ENCODE measurements around the gene NACC1. TPM values are rescaled to one million over a fixed set of nuclear protein-coding genes. Genes with fewer than 3 reads are reported as not detected.

NACC1 gene
- total and polyA plus RNA-seq, 2 donors: 12.8 to 17.5 TPM

GRCh38 chr19:13133241-13133870 is 15.3 kb downstream of the NACC1 start:
- no peak overlapping the region for H3K27ac ChIP-seq (ENCODE audit: low read depth in 1 of 2, low read length in 1 of 2)
- no peaks in the 10 kb centered on the region for H3K9me3 ChIP-seq (ENCODE audit: control insufficient read depth in 2 of 2, insufficient read depth in 1 of 2, low read length in 1 of 2)
- H3K36me3 ChIP-seq (ENCODE audit: control insufficient read depth in 2 of 2, insufficient read depth in 2 of 2, low read length in 1 of 2): peaks cover 33 to 39% of the 10 kb centered on the region in 2 donors
- DNase-seq (ENCODE audit: low read depth in 6 of 9, low spot score in 9 of 9): no peak
- peaks cover 0 to 2% of the 10 kb centered on the region in 2 donors for H3K4me1 ChIP-seq (ENCODE audit: control insufficient read depth in 2 of 2, insufficient read depth in 2 of 2, low read length in 2 of 2)
- WGBS: 97% methylated on average over 12 of the region's 12 CpGs
- H3K27me3 ChIP-seq (ENCODE audit: control insufficient read depth in 2 of 2, insufficient read depth in 1 of 2, low read length in 1 of 2): no peaks in the 10 kb centered on the region
- H3K4me3 ChIP-seq (ENCODE audit: low read length in 2 of 2): no peak overlapping the region

DNA sequence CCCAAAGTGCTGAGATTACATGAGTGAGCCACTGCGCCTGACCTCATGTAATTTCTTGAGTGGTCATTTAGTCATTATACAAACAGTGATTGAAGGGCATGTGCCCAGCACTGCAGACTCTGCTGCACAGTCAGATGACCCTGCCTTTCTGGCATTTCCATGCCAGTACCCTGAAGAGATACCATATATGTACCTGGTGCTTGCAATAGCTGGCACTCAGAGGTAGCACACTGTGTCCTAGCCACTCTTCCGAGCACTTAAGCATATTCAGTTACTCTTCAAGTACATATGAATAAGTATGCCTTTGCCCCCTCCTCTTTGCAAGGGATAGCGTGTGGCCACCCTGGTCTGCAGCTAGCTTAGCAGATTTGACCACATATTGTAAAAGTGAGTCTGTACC is 16.6 kb downstream of the NACC1 start:
- Histone ChIP-seq H3K36me3 (ENCODE audit: control insufficient read depth in 2 of 2, insufficient read depth in 2 of 2, low read length in 1 of 2) (peaks cover 40 to 46% of the 10 kb centered on the region in 2 donors), H3K27ac (ENCODE audit: low read depth in 1 of 2, low read length in 1 of 2) (no peak overlapping the region), H3K9me3 (ENCODE audit: control insufficient read depth in 2 of 2, insufficient read depth in 1 of 2, low read length in 1 of 2) (no peaks in the 10 kb centered on the region), H3K4me1 (ENCODE audit: control insufficient read depth in 2 of 2, insufficient read depth in 2 of 2, low read length in 2 of 2) (peaks cover 0 to 2% of the 10 kb centered on the region in 2 donors), H3K4me3 (ENCODE audit: low read length in 2 of 2) (no peak overlapping the region), H3K27me3 (ENCODE audit: control insufficient read depth in 2 of 2, insufficient read depth in 1 of 2, low read length in 1 of 2) (no peaks in the 10 kb centered on the region)
- DNase-seq (ENCODE audit: low read depth in 6 of 9, low spot score in 9 of 9): no peak
- 97% methylated on average over 3 of the region's 3 CpGs for WGBS

DNA sequence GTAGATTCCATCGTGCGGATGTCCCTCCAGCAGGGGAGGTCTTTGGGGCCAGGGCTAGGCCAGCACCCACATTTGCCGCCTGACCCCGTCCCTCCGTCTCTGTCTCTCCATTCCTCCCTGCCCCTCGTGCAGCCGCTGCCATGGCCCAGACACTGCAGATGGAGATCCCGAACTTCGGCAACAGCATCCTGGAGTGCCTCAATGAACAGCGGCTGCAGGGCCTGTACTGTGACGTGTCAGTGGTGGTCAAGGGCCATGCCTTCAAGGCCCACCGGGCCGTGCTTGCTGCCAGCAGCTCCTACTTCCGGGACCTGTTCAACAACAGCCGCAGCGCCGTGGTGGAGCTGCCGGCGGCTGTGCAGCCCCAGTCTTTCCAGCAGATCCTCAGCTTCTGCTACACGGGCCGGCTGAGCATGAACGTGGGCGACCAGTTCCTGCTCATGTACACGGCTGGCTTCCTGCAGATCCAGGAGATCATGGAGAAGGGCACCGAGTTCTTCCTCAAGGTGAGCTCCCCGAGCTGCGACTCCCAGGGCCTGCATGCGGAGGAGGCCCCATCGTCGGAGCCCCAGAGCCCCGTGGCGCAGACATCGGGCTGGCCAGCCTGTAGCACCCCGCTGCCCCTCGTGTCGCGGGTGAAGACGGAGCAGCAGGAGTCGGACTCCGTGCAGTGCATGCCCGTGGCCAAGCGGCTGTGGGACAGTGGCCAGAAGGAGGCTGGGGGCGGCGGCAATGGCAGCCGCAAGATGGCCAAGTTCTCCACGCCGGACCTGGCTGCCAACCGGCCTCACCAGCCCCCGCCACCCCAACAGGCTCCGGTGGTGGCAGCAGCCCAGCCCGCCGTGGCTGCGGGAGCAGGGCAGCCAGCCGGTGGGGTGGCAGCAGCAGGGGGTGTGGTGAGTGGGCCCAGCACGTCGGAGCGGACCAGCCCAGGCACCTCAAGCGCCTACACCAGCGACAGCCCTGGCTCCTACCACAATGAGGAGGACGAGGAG is 17.3 kb downstream of the NACC1 start:
- DNase-seq (ENCODE audit: low read depth in 6 of 9, low spot score in 9 of 9): no peak
- no peak overlapping the region for H3K27ac ChIP-seq (ENCODE audit: low read depth in 1 of 2, low read length in 1 of 2)
- H3K4me1 ChIP-seq (ENCODE audit: control insufficient read depth in 2 of 2, insufficient read depth in 2 of 2, low read length in 2 of 2): peaks cover 0 to 2% of the 10 kb centered on the region in 2 donors
- H3K9me3 ChIP-seq (ENCODE audit: control insufficient read depth in 2 of 2, insufficient read depth in 1 of 2, low read length in 1 of 2): no peaks in the 10 kb centered on the region
- WGBS: 97% methylated on average over 60 of the region's 60 CpGs
- no peak overlapping the region for H3K4me3 ChIP-seq (ENCODE audit: low read length in 2 of 2)
- peaks cover 40 to 46% of the 10 kb centered on the region in 2 donors for H3K36me3 ChIP-seq (ENCODE audit: control insufficient read depth in 2 of 2, insufficient read depth in 2 of 2, low read length in 1 of 2)
- H3K27me3 ChIP-seq (ENCODE audit: control insufficient read depth in 2 of 2, insufficient read depth in 1 of 2, low read length in 1 of 2): no peaks in the 10 kb centered on the region

DNA sequence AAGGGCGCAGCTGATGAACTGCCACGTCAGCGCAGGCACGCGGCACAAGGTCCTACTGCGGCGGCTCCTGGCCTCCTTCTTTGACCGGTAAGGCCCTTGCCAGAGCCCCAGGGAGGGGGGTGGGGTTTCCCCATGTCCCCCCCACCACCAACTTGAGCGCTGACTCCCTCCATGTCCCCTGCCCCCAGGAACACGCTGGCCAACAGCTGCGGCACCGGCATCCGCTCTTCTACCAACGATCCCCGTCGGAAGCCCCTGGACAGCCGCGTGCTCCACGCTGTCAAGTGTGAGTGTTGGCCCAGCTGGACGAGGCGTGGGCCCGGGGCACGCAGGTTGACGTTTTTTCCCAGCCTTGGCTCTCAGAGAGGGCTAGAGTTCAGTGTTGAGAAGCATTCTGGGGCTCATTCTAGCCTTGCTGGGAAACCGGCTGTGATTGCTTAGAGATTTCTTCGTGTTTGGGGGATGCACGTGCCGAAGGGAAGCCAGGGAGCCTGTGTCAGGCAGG is 19.3 kb downstream of the NACC1 start:
- no peak overlapping the region for H3K4me3 ChIP-seq (ENCODE audit: low read length in 2 of 2)
- DNase-seq (ENCODE audit: low read depth in 6 of 9, low spot score in 9 of 9): no peak
- H3K27ac ChIP-seq (ENCODE audit: low read depth in 1 of 2, low read length in 1 of 2): no peak overlapping the region
- H3K9me3 ChIP-seq (ENCODE audit: control insufficient read depth in 2 of 2, insufficient read depth in 1 of 2, low read length in 1 of 2): no peaks in the 10 kb centered on the region
- no peaks in the 10 kb centered on the region for H3K27me3 ChIP-seq (ENCODE audit: control insufficient read depth in 2 of 2, insufficient read depth in 1 of 2, low read length in 1 of 2)
- 99% methylated on average over 28 of the region's 28 CpGs for WGBS
- peaks cover 40 to 54% of the 10 kb centered on the region in 2 donors for H3K36me3 ChIP-seq (ENCODE audit: control insufficient read depth in 2 of 2, insufficient read depth in 2 of 2, low read length in 1 of 2)
- peaks cover 0 to 2% of the 10 kb centered on the region in 2 donors for H3K4me1 ChIP-seq (ENCODE audit: control insufficient read depth in 2 of 2, insufficient read depth in 2 of 2, low read length in 2 of 2)

- no peak for DNase-seq (ENCODE audit: low read depth in 6 of 9, low spot score in 9 of 9)
- WGBS: 96% methylated on average over 40 of the region's 40 CpGs
- H3K4me3 ChIP-seq (ENCODE audit: low read length in 2 of 2): no peak overlapping the region
These were observed 20.3 kb downstream of the NACC1 start for GRCh38 chr19:13138171-13138915.

GRCh38 chr19:13138916-13139198 is 20.8 kb downstream of the NACC1 start:
- Histone ChIP-seq H3K27me3 (ENCODE audit: control insufficient read depth in 2 of 2, insufficient read depth in 1 of 2, low read length in 1 of 2) (no peaks in the 10 kb centered on the region), H3K36me3 (ENCODE audit: control insufficient read depth in 2 of 2, insufficient read depth in 2 of 2, low read length in 1 of 2) (peaks cover 41 to 65% of the 10 kb centered on the region in 2 donors), H3K4me3 (ENCODE audit: low read length in 2 of 2) (no peak overlapping the region), H3K9me3 (ENCODE audit: control insufficient read depth in 2 of 2, insufficient read depth in 1 of 2, low read length in 1 of 2) (no peaks in the 10 kb centered on the region), H3K27ac (ENCODE audit: low read depth in 1 of 2, low read length in 1 of 2) (no peak overlapping the region), H3K4me1 (ENCODE audit: control insufficient read depth in 2 of 2, insufficient read depth in 2 of 2, low read length in 2 of 2) (no peaks in the 10 kb centered on the region)
- no peak for DNase-seq (ENCODE audit: low read depth in 6 of 9, low spot score in 9 of 9)
- 96% methylated on average over 10 of the region's 10 CpGs for WGBS

More at GRCh38 chr19:13138171-13138915, 20.3 kb downstream of the NACC1 start:
- Histone ChIP-seq H3K9me3 (ENCODE audit: control insufficient read depth in 2 of 2, insufficient read depth in 1 of 2, low read length in 1 of 2) (no peaks in the 10 kb centered on the region), H3K27ac (ENCODE audit: low read depth in 1 of 2, low read length in 1 of 2) (no peak overlapping the region), H3K27me3 (ENCODE audit: control insufficient read depth in 2 of 2, insufficient read depth in 1 of 2, low read length in 1 of 2) (no peaks in the 10 kb centered on the region), H3K36me3 (ENCODE audit: control insufficient read depth in 2 of 2, insufficient read depth in 2 of 2, low read length in 1 of 2) (peaks cover 40 to 62% of the 10 kb centered on the region in 2 donors), H3K4me1 (ENCODE audit: control insufficient read depth in 2 of 2, insufficient read depth in 2 of 2, low read length in 2 of 2) (no peaks in the 10 kb centered on the region)

GRCh38 chr19:13139633-13140311 is 21.7 kb downstream of the NACC1 start:
- no peak for DNase-seq (ENCODE audit: low read depth in 6 of 9, low spot score in 9 of 9)
- Histone ChIP-seq H3K27ac (ENCODE audit: low read depth in 1 of 2, low read length in 1 of 2) (no peak overlapping the region), H3K4me1 (ENCODE audit: control insufficient read depth in 2 of 2, insufficient read depth in 2 of 2, low read length in 2 of 2) (no peaks in the 10 kb centered on the region), H3K4me3 (ENCODE audit: low read length in 2 of 2) (no peak overlapping the region), H3K27me3 (ENCODE audit: control insufficient read depth in 2 of 2, insufficient read depth in 1 of 2, low read length in 1 of 2) (no peaks in the 10 kb centered on the region), H3K36me3 (ENCODE audit: control insufficient read depth in 2 of 2, insufficient read depth in 2 of 2, low read length in 1 of 2) (peaks cover 49 to 74% of the 10 kb centered on the region in 2 donors), H3K9me3 (ENCODE audit: control insufficient read depth in 2 of 2, insufficient read depth in 1 of 2, low read length in 1 of 2) (no peaks in the 10 kb centered on the region)
- 96% methylated on average over 11 of the region's 11 CpGs for WGBS

- no peak overlapping the region for H3K27ac ChIP-seq (ENCODE audit: low read depth in 1 of 2, low read length in 1 of 2)
- H3K27me3 ChIP-seq (ENCODE audit: control insufficient read depth in 2 of 2, insufficient read depth in 1 of 2, low read length in 1 of 2): no peaks in the 10 kb centered on the region
- H3K4me1 ChIP-seq (ENCODE audit: control insufficient read depth in 2 of 2, insufficient read depth in 2 of 2, low read length in 2 of 2): peaks cover 3 to 22% of the 10 kb centered on the region in 2 donors
- peaks cover 0 to 5% of the 10 kb centered on the region in 2 donors for H3K9me3 ChIP-seq (ENCODE audit: control insufficient read depth in 2 of 2, insufficient read depth in 1 of 2, low read length in 1 of 2)
- H3K36me3 ChIP-seq (ENCODE audit: control insufficient read depth in 2 of 2, insufficient read depth in 2 of 2, low read length in 1 of 2): peaks cover 18 to 23% of the 10 kb centered on the region in 2 donors
- WGBS: 91% methylated on average over 16 of the region's 16 CpGs
- DNase-seq (ENCODE audit: low read depth in 6 of 9, low spot score in 9 of 9): no peak
- no peak overlapping the region for H3K4me3 ChIP-seq (ENCODE audit: low read length in 2 of 2)
These were observed 28.9 kb downstream of the NACC1 start for GRCh38 chr19:13146763-13147563.
